Measurements from ENCODE around the gene HLA-E.

DNA sequence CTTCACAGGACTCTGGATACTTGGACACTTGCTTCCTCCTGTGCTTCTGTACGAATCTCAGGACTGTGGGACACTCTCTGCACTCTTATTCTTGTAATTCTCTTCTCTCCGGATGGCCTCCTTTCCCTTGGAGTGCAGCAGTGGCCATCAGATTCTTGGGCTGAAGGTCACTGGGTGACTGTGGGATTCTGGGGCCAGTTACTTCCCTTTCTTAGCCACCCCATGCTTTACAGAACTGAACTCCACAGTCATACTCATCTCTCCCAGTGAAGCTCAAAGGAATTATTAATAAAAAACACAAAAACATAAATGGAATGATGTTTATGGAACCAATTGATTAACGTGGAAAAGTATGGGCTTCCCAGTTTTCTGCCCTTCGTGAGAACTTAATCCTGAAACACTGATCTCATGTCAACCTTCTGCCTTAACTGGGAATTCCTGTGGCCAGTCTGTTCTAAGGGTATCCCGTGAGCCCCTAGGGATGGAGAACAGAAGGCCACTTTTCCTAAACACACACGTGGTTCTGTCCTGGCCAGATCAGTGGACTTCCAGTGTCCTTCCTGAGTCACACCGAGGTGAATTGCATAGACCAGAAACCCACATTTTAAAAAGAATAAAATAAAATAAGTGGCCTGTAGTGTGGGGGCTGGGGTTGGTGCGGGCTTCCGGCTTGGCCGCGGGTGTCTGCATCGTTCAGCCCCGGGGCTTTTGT is 23.6 kb upstream of the HLA-E start:
- TF ChIP-seq, protein P1, sequence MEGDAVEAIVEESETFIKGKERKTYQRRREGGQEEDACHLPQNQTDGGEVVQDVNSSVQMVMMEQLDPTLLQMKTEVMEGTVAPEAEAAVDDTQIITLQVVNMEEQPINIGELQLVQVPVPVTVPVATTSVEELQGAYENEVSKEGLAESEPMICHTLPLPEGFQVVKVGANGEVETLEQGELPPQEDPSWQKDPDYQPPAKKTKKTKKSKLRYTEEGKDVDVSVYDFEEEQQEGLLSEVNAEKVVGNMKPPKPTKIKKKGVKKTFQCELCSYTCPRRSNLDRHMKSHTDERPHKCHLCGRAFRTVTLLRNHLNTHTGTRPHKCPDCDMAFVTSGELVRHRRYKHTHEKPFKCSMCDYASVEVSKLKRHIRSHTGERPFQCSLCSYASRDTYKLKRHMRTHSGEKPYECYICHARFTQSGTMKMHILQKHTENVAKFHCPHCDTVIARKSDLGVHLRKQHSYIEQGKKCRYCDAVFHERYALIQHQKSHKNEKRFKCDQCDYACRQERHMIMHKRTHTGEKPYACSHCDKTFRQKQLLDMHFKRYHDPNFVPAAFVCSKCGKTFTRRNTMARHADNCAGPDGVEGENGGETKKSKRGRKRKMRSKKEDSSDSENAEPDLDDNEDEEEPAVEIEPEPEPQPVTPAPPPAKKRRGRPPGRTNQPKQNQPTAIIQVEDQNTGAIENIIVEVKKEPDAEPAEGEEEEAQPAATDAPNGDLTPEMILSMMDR (conservative IDR thresholded peaks at IDR 0.05; ENCODE audit: low read length) = no peak
- TF ChIP-seq EZH2phosphoT487 (IDR thresholded peaks at IDR 0.05; ENCODE audit: borderline replicate concordance) = no peak

All from Loucy (cell line).